GM20431 (cell line): Measurements from ENCODE around the gene SFI1.
"Not testable (repeated sequence)": the region's sequence is repeated elsewhere in the genome, so short reads cannot be mapped to it uniquely, and the experiment has no call there.

Source experiments
- in situ Hi-C: fragments of 300-500 bp; cut with MseI, MboI; formaldehyde crosslinking; loops from one replicate; pipeline ENCODE4 v1.15.0; 2020; ENCODE audit warnings: low sequenced_read_pairs; ENCODE audit not compliant: unreplicated experiment

The SFI1 gene

GRCh38 chr22:31489632-31490495 lies 6.5 kb upstream of the SFI1 start, which contains the start of gene EIF4ENIF1:
Gene EIF4ENIF1, minus strand, starts transcription at chr22:31489842. Its CDS starts 1,124 bp downstream, at chr22:31488718.
- in situ Hi-C loops, result no loop called here

- in situ Hi-C loops, result no loop called here
Observed at GRCh38 chr22:31490496-31490925, 5.8 kb upstream of the SFI1 start.

DNA sequence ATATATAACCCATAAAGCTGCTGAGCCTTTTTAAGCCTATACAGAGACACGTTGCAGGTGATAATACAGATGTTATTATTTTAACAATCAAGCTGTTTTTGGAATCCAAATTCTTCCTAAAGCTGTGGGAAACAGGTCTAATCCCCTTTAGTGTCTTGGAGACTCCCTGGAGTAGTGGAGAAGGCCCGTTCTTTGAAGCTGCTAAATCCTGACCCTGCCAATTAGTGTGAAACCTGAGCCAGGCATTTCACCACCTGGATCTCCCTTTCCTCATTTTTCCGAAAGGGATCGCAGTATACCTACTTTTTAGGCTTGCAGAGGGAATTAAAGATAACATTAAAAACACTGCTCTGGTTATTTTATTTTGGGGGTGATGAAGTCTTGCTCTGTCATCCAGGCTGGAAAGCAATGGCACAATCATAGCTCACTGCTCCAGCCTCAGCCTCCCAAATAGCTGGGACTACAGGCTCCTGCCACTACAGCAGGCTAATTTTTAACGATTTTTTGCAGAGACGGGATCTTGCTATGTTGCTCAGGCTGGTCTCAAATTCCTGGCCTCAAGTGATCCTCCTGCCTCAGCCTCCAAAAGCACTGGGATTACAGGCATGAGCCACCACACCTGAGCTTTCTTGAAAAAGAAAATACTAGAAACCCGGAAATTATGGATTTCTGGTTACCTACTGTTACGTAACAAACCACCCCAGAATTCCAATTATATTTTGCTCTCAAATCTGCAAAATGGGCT lies 4.9 kb upstream of the SFI1 start:
- in situ Hi-C loops, result no loop called here

DNA sequence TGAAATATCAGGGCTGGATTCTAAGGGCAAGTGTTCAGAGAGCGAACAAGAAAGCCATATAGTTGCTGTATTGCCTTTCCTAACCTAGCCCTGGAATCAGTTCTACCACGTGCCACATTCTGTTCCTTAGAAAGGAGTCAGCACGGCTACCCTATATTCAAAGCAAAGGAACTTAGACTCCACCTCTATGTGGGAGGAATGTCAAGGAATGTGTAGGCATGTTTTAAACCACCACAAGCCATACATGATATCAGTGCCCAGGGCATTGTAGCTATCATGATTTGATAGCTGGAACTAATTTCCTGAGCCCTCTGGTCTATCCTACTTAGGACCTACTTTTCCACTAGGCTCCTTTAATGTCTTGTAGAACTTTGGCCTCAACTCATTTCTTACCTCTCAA lies 4.2 kb upstream of the SFI1 start:
- in situ Hi-C loops, result no loop called here

GRCh38 chr22:31493355-31493754 lies 3.0 kb upstream of the SFI1 start:
- in situ Hi-C loops, result not testable (repeated sequence)

DNA sequence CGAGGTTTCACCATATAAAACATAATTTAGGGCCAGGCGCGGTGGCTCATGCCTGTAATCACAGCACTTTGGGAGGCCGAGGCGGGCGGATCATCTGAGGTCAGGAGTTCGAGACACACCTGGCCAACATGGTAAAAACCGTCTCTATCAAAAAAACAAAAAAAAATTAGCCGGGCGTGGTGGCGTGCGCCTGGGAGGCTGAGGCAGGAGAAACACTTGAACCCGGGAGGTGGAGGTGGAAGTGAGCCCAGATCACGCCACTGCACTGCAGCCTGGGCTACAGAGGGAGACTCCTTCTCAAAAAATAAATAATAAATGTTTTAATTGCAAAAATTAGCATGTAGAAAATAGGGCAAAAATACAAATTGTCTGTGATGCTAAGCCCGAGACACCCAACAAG lies 993 bp upstream of the SFI1 start:
- in situ Hi-C loops, result no loop called here

GRCh38 chr22:31496735-31497146 lies 405 bp downstream of the SFI1 start:
- in situ Hi-C loops, result no loop called here

GRCh38 chr22:31497148-31497938 lies 1.0 kb downstream of the SFI1 start:
- in situ Hi-C loops, result no loop called here

GRCh38 chr22:31501738-31502137 lies 5.4 kb downstream of the SFI1 start:
- in situ Hi-C loops, result no loop called here

DNA sequence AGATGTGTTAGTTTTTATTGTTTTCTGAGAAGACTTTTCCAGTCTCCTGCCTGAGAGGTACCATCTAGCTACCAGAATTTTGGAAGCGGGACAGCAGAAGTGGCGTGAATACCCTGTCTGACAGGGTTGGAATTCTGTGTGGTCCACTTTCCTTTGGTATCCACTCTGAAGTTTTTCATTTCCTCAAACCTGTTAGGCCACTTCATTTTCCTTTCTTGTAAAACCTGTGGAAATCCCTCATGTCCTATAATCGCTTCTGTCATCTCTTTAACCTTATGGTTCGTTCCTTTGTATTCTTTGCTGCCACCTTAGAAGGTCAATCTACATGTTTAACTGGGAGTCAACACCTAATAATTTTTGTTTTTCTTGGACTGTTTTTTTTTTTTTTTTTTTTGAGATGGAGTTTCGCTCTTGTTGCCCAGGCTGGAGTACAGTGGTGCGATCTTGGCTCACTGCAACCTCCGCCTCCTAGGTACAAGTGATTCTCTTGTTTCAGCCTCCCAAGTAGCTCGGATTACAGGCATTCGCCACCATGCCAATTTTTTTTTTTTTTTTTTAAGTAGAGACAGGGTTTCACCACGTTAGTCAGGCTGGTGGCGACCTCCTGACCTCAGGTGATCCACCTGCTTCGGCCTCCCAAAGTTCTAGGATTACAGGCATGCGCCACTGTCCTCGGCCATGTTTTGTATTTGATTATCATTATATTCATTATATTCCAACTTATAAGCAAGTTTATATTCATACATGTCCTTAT lies 7.1 kb downstream of the SFI1 start:
- in situ Hi-C loops, result no loop called here

- in situ Hi-C loops, result no loop called here
Observed at GRCh38 chr22:31504282-31504681, 7.9 kb downstream of the SFI1 start.

GRCh38 chr22:31507517-31507916 lies 11.2 kb downstream of the SFI1 start:
- in situ Hi-C loops, result not testable (repeated sequence)

- in situ Hi-C loops, result no loop called here
Observed at GRCh38 chr22:31508536-31508935, 12.2 kb downstream of the SFI1 start.

DNA sequence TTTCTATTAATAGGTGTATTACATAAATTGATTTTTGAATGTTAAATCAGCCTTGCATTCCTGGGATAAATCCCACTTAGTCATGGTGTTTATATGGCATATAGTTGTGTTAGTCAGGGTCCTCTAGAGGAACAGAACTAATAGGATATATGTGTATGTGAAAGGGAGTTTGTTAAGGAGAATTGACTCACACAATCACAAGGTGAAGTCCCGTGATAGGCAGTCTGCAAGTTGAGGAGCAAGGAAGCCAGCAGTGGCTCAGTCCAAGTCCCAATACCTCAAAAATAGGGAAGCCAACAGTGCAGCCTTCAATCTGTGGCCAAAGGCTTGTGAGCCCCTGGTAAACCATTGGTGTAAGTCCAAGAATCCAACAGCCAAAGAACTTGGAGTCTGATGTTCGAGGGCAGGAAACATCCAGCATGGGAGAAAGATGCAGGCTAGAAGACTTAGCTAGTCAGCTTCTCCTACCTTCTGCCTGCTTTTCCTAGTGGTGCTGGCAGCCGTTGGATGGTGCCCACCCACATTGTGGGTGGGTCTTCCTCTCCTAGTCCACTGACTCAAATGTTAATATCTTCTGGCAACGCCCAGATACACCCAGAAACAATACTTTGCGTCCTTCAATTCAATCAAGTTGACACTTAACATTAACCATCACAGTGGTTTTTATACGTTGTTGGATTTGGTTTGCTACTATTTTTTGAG lies 12.9 kb downstream of the SFI1 start:
- in situ Hi-C loops, result no loop called here

DNA sequence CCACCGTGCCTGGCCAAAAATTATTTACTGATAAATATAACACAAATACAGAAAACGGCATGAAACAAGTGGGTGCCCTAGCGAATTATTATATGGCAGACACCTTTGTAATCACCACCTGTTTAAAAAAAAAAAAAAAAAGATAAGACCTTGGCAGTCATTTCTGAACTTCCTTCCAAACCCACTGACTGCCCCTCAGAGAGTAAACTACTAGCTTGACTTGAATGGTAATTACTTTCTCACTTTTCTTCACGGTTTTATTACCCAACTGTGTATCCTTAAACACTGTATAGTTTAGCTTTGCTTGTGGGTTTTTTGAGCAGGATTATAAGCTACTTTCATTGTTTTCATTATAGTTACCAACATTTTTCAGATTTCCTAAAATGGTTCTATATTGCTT lies 23.7 kb downstream of the SFI1 start:
- in situ Hi-C loops, result no loop called here

- in situ Hi-C loops, result not testable (repeated sequence)
Observed at GRCh38 chr22:31524132-31524531, 27.8 kb downstream of the SFI1 start.

GRCh38 chr22:31526270-31526669 lies 29.9 kb downstream of the SFI1 start:
- in situ Hi-C loops, result no loop called here

GRCh38 chr22:31530823-31531195 lies 34.5 kb downstream of the SFI1 start:
- in situ Hi-C loops, result no loop called here

- in situ Hi-C loops, result no loop called here
Observed at GRCh38 chr22:31532060-31532459, 35.7 kb downstream of the SFI1 start.
